Measurements from ENCODE around the gene GPALPP1. TPM values are rescaled to one million over a fixed set of nuclear protein-coding genes. Genes with fewer than 3 reads are reported as not detected.

The GPALPP1 gene
- total RNA-seq, 1 donor from 2014 or later = 23.6 TPM

- ATAC-seq (no peak), DNase-seq (no peak)
- Histone ChIP-seq H3K27ac (no peak overlapping the region), H3K4me1 (peaks cover 7% of the 10 kb centered on the region), H3K4me3 (no peak overlapping the region), H3K9me3 (no peaks in the 10 kb centered on the region), H3K36me3 (peaks cover 34% of the 10 kb centered on the region), H3K27me3 (ENCODE audit: low read depth) (no peaks in the 10 kb centered on the region)
- TF ChIP-seq, protein P1, sequence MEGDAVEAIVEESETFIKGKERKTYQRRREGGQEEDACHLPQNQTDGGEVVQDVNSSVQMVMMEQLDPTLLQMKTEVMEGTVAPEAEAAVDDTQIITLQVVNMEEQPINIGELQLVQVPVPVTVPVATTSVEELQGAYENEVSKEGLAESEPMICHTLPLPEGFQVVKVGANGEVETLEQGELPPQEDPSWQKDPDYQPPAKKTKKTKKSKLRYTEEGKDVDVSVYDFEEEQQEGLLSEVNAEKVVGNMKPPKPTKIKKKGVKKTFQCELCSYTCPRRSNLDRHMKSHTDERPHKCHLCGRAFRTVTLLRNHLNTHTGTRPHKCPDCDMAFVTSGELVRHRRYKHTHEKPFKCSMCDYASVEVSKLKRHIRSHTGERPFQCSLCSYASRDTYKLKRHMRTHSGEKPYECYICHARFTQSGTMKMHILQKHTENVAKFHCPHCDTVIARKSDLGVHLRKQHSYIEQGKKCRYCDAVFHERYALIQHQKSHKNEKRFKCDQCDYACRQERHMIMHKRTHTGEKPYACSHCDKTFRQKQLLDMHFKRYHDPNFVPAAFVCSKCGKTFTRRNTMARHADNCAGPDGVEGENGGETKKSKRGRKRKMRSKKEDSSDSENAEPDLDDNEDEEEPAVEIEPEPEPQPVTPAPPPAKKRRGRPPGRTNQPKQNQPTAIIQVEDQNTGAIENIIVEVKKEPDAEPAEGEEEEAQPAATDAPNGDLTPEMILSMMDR (IDR thresholded peaks at IDR 0.05) = no peak
- intact Hi-C loops (cut with DNase I) = no loop called here
Measured at GRCh38 chr13:44978328-44978727, 11.0 kb upstream of the GPALPP1 start.

- Histone ChIP-seq H3K27me3 (ENCODE audit: low read depth) (no peaks in the 10 kb centered on the region), H3K4me3 (peak overlapping the region; percentile 86), H3K4me1 (peaks cover 31% of the 10 kb centered on the region), H3K9me3 (no peaks in the 10 kb centered on the region), H3K36me3 (peaks cover 15% of the 10 kb centered on the region), H3K27ac (peak overlapping the region; percentile 88)
- TF ChIP-seq, protein P1 (IDR thresholded peaks at IDR 0.05) = no peak
- no peak for DNase-seq
- intact Hi-C loops (cut with DNase I) = no loop called here
- ATAC-seq = peak; percentile 24 to 40
Measured at GRCh38 chr13:44989941-44990340, 603 bp downstream of the GPALPP1 start.

DNA sequence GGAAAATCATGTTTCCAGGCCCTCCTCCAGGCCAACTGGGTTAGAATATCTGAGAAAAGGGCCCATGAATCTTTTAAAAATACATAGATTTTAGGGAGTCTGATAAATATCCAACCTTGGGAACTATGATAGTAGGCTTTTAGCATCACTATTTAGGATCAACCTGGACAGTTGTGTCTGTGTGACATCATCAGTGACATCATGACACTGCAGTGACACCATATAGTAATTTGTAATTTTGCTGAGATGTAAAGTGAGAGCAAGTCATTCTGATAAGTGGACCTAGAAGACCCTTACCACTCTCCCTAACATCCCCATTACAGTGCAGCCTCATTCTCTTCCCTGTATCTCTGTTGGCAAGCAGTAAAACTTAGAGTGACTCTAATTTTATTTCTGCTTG lies 14.1 kb downstream of the GPALPP1 start:
- no peak overlapping the region for H3K4me3 ChIP-seq
- no peak for ATAC-seq
- H3K27ac ChIP-seq = no peak overlapping the region
- intact Hi-C loops (cut with DNase I) = no loop called here
- H3K27me3 ChIP-seq (ENCODE audit: low read depth) = no peaks in the 10 kb centered on the region
- TF ChIP-seq, protein P1 (IDR thresholded peaks at IDR 0.05) = no peak
- no peaks in the 10 kb centered on the region for H3K4me1 ChIP-seq
- peaks cover 76% of the 10 kb centered on the region for H3K36me3 ChIP-seq
- no peak for DNase-seq
- H3K9me3 ChIP-seq = no peaks in the 10 kb centered on the region

DNA sequence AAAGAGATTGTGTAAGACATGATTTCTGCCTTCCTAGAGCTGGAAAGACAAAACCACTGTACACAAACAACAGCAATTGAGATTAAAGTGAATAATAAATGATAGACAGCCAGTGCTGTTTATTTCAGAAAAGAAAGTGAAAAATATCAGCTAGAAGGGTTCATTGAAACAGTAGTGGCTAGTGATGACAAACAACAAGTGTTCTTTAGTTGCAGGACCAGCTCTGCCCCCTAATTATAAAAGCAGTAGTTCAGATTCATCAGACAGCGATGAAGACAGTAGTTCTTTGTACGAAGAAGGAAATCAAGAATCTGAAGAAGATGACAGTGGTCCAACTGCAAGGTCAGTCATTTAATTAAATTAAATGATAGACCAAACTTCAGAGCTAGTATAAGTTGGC lies 14.8 kb downstream of the GPALPP1 start:
- DNase-seq (no peak), ATAC-seq (no peak)
- Histone ChIP-seq H3K27me3 (ENCODE audit: low read depth) (no peaks in the 10 kb centered on the region), H3K4me3 (no peak overlapping the region), H3K4me1 (no peaks in the 10 kb centered on the region), H3K27ac (no peak overlapping the region), H3K9me3 (no peaks in the 10 kb centered on the region), H3K36me3 (peaks cover 83% of the 10 kb centered on the region)
- intact Hi-C loops (cut with DNase I) = no loop called here
- TF ChIP-seq, protein P1 (IDR thresholded peaks at IDR 0.05) = no peak

GRCh38 chr13:45007225-45007624 lies 17.9 kb downstream of the GPALPP1 start:
- H3K9me3 ChIP-seq = no peaks in the 10 kb centered on the region
- TF ChIP-seq, protein P1 (IDR thresholded peaks at IDR 0.05) = no peak
- H3K4me3 ChIP-seq = no peak overlapping the region
- ATAC-seq = no peak
- peaks cover 85% of the 10 kb centered on the region for H3K36me3 ChIP-seq
- intact Hi-C loops (cut with DNase I) = no loop called here
- H3K27ac ChIP-seq = no peak overlapping the region
- H3K4me1 ChIP-seq = no peaks in the 10 kb centered on the region
- DNase-seq = no peak
- no peaks in the 10 kb centered on the region for H3K27me3 ChIP-seq (ENCODE audit: low read depth)

GRCh38 chr13:45007823-45008222 lies 18.5 kb downstream of the GPALPP1 start:
- Histone ChIP-seq H3K27ac (no peak overlapping the region), H3K9me3 (no peaks in the 10 kb centered on the region), H3K4me1 (no peaks in the 10 kb centered on the region), H3K36me3 (peaks cover 84% of the 10 kb centered on the region), H3K4me3 (no peak overlapping the region), H3K27me3 (ENCODE audit: low read depth) (no peaks in the 10 kb centered on the region)
- ATAC-seq = no peak
- TF ChIP-seq, protein P1 (IDR thresholded peaks at IDR 0.05) = no peak
- intact Hi-C loops (cut with DNase I) = no loop called here
- no peak for DNase-seq
